HG03575 (cell line): ENCODE results near the gene SRRD.

Source experiments
- ATAC-seq: cut with Tn5 transposase; IDR thresholded peaks from one replicate; pipeline ENCODE4 v1.9.1; 2021; ENCODE audit not compliant: unreplicated experiment, insufficient number of reproducible peaks, low FRiP score; ENCODE audit errors: extremely low read depth

Gene SRRD

DNA sequence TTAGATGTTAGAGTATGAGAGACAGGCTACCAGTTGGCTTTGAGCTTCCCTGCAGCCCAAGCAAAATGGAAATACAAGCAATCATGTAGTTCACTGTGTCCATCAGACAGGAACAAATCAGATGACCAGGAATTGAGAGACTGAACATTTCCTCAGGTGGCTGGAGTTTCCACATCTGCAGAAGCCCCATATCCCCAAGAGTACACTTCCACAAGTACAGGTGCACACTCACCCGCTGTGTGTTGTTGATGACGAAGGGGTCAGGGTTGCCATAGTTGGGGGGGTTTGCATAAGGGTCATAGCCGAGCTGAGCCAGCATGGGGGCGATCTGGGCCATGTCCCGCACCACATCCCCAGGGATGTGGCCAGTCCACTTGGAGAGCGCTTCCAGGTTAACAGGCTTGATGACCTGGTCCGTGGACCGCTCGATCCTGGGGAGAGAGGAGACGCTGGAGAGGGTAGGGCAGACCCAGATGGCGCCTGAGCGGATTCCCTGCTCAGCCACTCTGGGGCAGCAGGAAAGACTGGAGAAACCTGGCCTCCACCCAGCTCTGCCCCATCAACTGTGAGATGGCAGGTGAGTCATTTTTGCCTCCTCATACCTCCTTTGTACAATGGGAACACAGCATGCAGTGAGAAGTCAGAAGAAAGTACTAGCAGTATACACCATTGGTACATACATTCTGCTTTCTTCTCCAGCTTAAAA is 52.5 kb downstream of the SRRD start:
- ATAC-seq: no peak

DNA sequence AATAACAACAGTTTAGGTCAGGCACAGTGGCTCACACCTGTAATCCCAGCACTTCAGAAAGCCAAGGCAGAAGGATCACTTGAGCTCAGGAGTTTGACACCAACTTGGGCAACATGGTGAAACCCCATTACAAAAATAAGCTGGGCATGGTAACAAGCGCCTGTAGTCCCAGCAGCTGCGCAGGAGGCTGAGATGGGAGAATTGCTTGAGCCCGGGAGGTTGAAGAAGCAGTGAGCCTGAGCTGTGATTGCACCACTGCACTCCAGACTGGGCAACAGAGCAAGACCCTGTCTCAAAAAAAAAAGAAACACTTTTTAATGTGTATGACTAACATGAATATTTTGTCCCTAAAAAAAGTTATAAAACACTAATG is 53.1 kb downstream of the SRRD start:
- ATAC-seq: no peak

DNA sequence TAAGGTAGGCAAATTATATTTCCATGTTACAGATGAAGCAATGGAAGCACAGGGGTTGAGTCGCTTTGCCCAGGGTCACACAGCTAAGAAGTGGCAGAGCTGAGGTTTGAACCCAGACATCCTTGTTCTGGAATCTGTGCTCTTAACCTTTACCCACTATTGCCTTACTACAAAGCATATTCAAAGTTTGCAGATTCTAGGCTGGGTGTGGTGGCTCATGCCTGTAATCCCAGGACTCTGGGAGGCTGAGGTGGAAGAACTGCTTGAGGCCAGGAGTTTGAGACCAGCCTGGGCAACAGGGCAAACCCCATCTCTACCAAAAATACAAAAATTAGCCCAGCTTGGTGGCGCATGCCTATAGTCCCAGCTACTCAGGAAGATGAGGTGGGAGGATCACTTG is 56.4 kb downstream of the SRRD start:
- no peak for ATAC-seq

DNA sequence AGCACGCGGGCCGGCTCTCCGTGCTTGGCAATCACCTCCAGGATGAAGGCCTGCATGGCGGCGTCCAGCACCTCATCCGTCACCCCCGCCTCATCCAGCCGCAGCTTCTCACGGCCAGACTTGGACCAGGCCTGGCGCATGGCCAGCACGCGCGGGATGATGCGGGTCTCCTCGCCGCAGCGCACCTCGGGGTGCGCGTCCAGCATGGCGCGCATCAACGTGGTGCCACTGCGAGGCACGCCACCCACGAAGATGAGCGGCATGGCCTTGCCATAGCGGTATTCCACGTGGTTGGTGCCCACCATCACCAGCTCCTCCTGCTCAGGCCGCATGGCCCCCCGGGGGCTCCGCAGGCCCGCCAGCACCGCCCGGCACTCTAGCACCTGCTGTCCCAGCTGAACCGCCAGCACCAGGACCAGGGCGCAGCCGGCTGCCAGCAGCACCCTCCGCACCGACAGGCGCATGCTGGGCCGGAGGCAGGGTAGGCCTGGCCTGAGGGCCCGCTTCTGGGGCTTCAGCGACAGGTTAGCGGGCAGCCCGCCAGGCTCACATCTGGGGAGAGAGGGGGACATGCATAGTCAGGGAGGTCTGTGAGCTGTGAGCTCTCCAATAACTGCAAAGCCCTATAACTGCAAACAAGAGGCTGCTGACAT is 57.6 kb downstream of the SRRD start:
- ATAC-seq: no peak

DNA sequence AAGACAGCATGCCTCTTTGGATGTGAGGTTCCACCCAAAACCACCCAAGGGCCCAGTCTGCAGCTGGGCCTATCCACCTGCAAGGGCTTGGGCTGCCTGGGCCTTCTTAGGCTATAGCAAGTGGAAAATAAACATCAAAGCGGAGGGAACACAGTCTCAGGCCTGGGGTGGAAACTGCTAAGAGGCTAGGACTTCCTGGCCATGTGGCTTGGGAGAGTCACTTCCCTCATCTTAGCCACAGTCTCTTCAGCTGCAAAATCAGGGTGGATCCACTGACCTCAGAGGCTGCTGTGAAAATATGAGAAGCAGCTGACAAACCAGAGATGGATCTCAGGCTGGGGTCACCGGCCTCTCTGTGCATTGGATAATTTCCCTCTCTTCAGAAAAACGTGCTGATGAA is 59.2 kb downstream of the SRRD start:
- no peak for ATAC-seq
